Spleen (tissue), 7 donors: Measurements from ENCODE around the gene SH3BP4.

Source experiments
- POLR2AphosphoS5 ChIP-seq, 3 donors: sonication (generic); formaldehyde crosslinking; IDR thresholded peaks; one replicate each; pipeline ENCODE4 v1.5.1; 2017; ENCODE audit warnings: antibody characterized with exemption in 3 of 3
- TF ChIP-seq, protein P1 (sequence below), 11 experiments: fragments of 200-600 bp in 7 of 11; fragments of 450-650 bp in 4 of 11; sonication (generic) in 4 of 11; IDR thresholded peaks in 8 of 11; conservative IDR thresholded peaks in 3 of 11; 1 replicate in 7 of 11; 2 replicates in 4 of 11; pipeline versions ENCODE4 v1.4.0 to v1.8.0; 2016 to 2021; ENCODE audit warnings: antibody characterized with exemption in 11 of 11, inconsistent platforms in 4 of 11, mild to moderate bottlenecking in 1 of 11
- donor health status: DM: no; HTN: no; CAD: no; lungs with moderate emphysema.
- donor health status: DM: no; HTN: no; CAD: no.
- donor health status: DM: no; HTN: no; CAD: no.

DNA sequence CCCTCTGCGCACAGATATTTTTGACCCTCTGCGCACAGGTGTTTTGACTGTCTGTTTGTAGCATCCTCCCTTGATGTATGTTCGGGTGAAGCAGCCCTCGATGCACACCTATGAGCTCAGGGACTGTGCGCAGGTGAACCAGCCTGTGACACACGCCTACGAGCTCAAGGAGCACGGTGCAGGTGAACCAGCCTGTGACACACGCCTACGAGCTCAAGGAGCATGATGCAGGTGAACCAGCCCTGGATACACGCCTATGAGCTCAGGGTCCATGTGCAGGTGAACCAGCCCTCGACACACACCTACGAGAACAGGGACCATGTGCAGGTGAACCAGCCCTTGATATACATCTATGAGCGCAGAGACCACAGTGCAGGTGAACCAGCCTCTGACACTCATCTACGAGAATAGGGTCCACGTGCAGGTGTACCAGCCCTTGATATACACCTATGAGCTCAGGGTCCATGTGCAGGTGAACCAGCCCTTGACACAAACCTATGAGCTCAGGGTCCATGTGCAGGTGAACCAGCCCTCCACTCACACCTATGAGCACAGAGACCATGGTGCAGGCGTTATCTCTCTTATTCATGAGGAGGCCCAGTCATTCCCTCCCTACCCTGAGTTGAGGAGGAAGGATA lies 33.9 kb downstream of the SH3BP4 start:
- TF ChIP-seq, protein P1, sequence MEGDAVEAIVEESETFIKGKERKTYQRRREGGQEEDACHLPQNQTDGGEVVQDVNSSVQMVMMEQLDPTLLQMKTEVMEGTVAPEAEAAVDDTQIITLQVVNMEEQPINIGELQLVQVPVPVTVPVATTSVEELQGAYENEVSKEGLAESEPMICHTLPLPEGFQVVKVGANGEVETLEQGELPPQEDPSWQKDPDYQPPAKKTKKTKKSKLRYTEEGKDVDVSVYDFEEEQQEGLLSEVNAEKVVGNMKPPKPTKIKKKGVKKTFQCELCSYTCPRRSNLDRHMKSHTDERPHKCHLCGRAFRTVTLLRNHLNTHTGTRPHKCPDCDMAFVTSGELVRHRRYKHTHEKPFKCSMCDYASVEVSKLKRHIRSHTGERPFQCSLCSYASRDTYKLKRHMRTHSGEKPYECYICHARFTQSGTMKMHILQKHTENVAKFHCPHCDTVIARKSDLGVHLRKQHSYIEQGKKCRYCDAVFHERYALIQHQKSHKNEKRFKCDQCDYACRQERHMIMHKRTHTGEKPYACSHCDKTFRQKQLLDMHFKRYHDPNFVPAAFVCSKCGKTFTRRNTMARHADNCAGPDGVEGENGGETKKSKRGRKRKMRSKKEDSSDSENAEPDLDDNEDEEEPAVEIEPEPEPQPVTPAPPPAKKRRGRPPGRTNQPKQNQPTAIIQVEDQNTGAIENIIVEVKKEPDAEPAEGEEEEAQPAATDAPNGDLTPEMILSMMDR (IDR thresholded peaks at IDR 0.05 in 8 of 11, conservative IDR thresholded peaks at IDR 0.05 in 3 of 11): no peak
- TF ChIP-seq POLR2AphosphoS5 (IDR thresholded peaks at IDR 0.05): no peak
